Stomach (tissue), 19 donors: Measurements from ENCODE around the gene FAIM2. TPM values are rescaled to one million over a fixed set of nuclear protein-coding genes. Genes with fewer than 3 reads are reported as not detected.

Experiments used
- DNase-seq, 2 donors: peaks; one replicate each; pipeline versions ENCODE4 v3.0.0 to v3.0.0-alpha.2; 2013 to 2019
- H3K27ac ChIP-seq, 5 donors: fragments of 200-600 bp in 4 of 5; sonication (generic) in 4 of 5; one replicate each; pipeline ENCODE4 v1.5.1; 2013 to 2019; ENCODE audit warnings: mild to moderate bottlenecking in 1 of 5, moderate library complexity in 1 of 5
- H3K27me3 ChIP-seq, 3 donors: fragments of 200-600 bp; sonication (generic); one replicate each; pipeline ENCODE4 v1.5.1; 2017 to 2019; ENCODE audit warnings: mixed run types in 1 of 3
- H3K36me3 ChIP-seq, 4 donors: fragments of 200-600 bp; sonication (generic); 1 replicate in 3 of 4; 2 replicates in 1 of 4; pipeline ENCODE4 v1.5.1; 2016 to 2019
- H3K4me1 ChIP-seq, 4 donors: fragments of 200-600 bp; sonication (generic); one replicate each; pipeline ENCODE4 v1.5.1; 2016 to 2019
- H3K4me3 ChIP-seq, 4 donors: fragments of 200-600 bp; sonication (generic) in 3 of 4; one replicate each; pipeline ENCODE4 v1.5.1; 2016 to 2019; ENCODE audit warnings: mild to moderate bottlenecking in 1 of 4
- H3K9me3 ChIP-seq, 4 donors: fragments of 200-600 bp; sonication (generic); one replicate each; pipeline ENCODE4 v1.5.1; 2016 to 2019
- EP300 ChIP-seq: sonication (generic); formaldehyde crosslinking; IDR thresholded peaks from one replicate; pipeline ENCODE4 v1.6.1; 2017; ENCODE audit warnings: antibody characterized with exemption
- POLR2A ChIP-seq, 4 donors: fragments of 450-650 bp; IDR thresholded peaks; one replicate each; pipeline ENCODE4 v1.6.1; 2016; ENCODE audit warnings: antibody characterized with exemption in 4 of 4, control low read depth in 2 of 4, mild to moderate bottlenecking in 1 of 4, moderate library complexity in 1 of 4
- POLR2AphosphoS5 ChIP-seq, 3 donors: sonication (generic); formaldehyde crosslinking; IDR thresholded peaks; one replicate each; pipeline ENCODE4 v1.6.1; 2016; ENCODE audit warnings: antibody characterized with exemption in 3 of 3
- WGBS, 5 donors: extraction: QIAGEN DNeasy Blood & Tissue Kit in 3 of 5; methylation state at CpG; one replicate each; pipeline versions ENCODE4 v1.1.5 to v1.1.7; 2013 to 2018; 5-methylcytosine and 5-hydroxymethylcytosine counted together
- intact Hi-C: fragments of 100-400 bp; cut with DNase I; formaldehyde crosslinking; loops from one replicate; pipeline ENCODE4 v1.15.1; 2023; ENCODE audit warnings: low total_unique reads
- long read RNA-seq, 10 donors: transcript quantifications; one replicate each; lab custom pipeline, GENCODE V29; 2026
- polyA plus RNA-seq, 3 donors: library from polyadenylated mRNA; stranded (reverse); fragments of 200-250 nt; gene quantifications; one replicate each; pipeline ENCODE4 v1.2.3, GENCODE V29; 2013
- total RNA-seq, 5 donors: library from RNA; depleted of rRNA; stranded (reverse); fragments of >200 nt; gene quantifications; one replicate each; pipeline versions ENCODE4 v1.1.0 to v1.2.3, GENCODE V29; 2014 to 2016
- TF ChIP-seq, protein P1 (sequence below), 7 experiments: fragments of 450-650 bp in 4 of 7; fragments of 200-600 bp in 3 of 7; sonication (generic) in 3 of 7; IDR thresholded peaks; one replicate each; pipeline ENCODE4 v1.5.1; 2016 to 2019; ENCODE audit warnings: antibody characterized with exemption in 7 of 7, control low read depth in 2 of 7, mild to moderate bottlenecking in 1 of 7
- donor health status: healthy with polysubstance abuse.
- donor health status: Bipolar disorder and iron deficiency.
- donor health status: healthy.

The FAIM2 gene
- 10 to 100 TPM in 2 of 5 donors, 1 to 10 TPM in 3; 1.2 to 44.6 (median 2.2) TPM for total RNA-seq
- polyA plus RNA-seq = 1 to 10 TPM; 1.1 to 1.8 (median 1.6) TPM
- long read RNA-seq, donor 1, full-length matches to known transcripts = 4 of 4 reads
- long read RNA-seq, donor 1, partial matches to known transcripts = 0 of 4 reads
- long read RNA-seq, donor 1, other reads (novel, unspliced or antisense) = 0 of 4 reads
- long read RNA-seq, donor 2, full-length matches to known transcripts = 2 of 2 reads
- long read RNA-seq, donor 2, partial matches to known transcripts = 0 of 2 reads
- long read RNA-seq, donor 2, other reads (novel, unspliced or antisense) = 0 of 2 reads
- long read RNA-seq, donor 3 = 0 reads
- long read RNA-seq, donor 4 = 0 reads
- long read RNA-seq, donor 5, full-length matches to known transcripts = 3 of 3 reads
- long read RNA-seq, donor 5, partial matches to known transcripts = 0 of 3 reads
- long read RNA-seq, donor 5, other reads (novel, unspliced or antisense) = 0 of 3 reads
- long read RNA-seq, donor 6, full-length matches to known transcripts = 4 of 4 reads
- long read RNA-seq, donor 6, partial matches to known transcripts = 0 of 4 reads
- long read RNA-seq, donor 6, other reads (novel, unspliced or antisense) = 0 of 4 reads
- long read RNA-seq, donor 7, full-length matches to known transcripts = 2 of 2 reads
- long read RNA-seq, donor 7, partial matches to known transcripts = 0 of 2 reads
- long read RNA-seq, donor 7, other reads (novel, unspliced or antisense) = 0 of 2 reads
- long read RNA-seq, donor 8, full-length matches to known transcripts = 2 of 2 reads
- long read RNA-seq, donor 8, partial matches to known transcripts = 0 of 2 reads
- long read RNA-seq, donor 8, other reads (novel, unspliced or antisense) = 0 of 2 reads
- long read RNA-seq, donor 9, partial matches to known transcripts = 0 of 1 reads
- long read RNA-seq, donor 9, other reads (novel, unspliced or antisense) = 0 of 1 reads
- long read RNA-seq, donor 10 = 0 reads

DNA sequence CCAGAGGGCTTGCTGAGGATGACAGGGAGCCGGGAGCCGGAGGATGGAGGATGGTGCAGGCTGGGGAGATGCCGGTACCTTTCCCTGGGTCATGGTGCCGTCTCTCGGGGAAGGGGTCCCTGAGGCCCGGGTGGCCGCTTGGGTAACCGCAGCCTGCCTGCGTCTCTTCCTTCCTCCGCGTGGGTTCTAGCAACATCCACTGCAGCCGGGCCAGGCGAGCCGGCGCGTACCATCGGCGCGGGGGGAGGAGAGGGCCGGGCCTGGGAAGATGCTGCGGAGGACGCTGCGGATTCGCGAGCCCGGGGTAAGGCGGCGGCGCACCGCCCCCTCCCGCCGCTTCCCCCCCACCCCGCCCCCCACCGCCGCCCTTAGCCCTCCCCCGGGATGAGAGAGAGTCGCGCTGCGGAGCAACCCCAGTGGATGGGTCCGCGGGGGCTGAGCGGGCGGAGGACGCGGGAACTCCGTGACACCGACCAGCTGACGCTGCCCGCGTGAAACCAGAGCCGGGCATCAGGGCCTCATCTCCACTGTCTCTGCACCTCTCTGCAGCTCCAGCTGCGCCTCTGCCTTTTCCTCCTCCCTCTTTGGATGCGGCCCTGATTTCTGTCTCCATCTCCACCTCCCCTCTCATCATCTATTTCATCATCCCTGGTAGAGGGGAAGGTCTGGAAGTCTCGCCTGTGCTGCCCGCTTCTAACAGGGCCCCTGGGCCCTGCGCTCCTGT is at the start of gene FAIM2:
TSS of gene FAIM2 (minus strand) at position 201 of the 724 bp plus-strand sequence. CDS start at position 93, 108 bp downstream.
- Histone ChIP-seq H3K27ac (peak within 1 kb of the TSS in 4 of 5 donors; percentile 15 to 64 (median 46)), H3K4me3 (peak within 1 kb of the TSS; percentile 38 to 45 (median 43)), H3K27me3 (peaks cover 0 to 27% (median 7%) of the 10 kb centered on the region in 3 donors), H3K4me1 (peaks cover 0 to 14% (median 9%) of the 10 kb centered on the region in 4 donors), H3K36me3 (no peaks in the 10 kb centered on the region), H3K9me3 (no peaks in the 10 kb centered on the region)
- peak in 1 of 2 donors; percentile 83 for DNase-seq
- intact Hi-C loops = no loop called here
- WGBS, 5 donors = 16 to 30% (median 22%) methylated on average over 25 to 56 of the region's 56 CpGs
- TF ChIP-seq POLR2A (IDR thresholded peaks at IDR 0.05) = no peak
- TF ChIP-seq, protein P1, sequence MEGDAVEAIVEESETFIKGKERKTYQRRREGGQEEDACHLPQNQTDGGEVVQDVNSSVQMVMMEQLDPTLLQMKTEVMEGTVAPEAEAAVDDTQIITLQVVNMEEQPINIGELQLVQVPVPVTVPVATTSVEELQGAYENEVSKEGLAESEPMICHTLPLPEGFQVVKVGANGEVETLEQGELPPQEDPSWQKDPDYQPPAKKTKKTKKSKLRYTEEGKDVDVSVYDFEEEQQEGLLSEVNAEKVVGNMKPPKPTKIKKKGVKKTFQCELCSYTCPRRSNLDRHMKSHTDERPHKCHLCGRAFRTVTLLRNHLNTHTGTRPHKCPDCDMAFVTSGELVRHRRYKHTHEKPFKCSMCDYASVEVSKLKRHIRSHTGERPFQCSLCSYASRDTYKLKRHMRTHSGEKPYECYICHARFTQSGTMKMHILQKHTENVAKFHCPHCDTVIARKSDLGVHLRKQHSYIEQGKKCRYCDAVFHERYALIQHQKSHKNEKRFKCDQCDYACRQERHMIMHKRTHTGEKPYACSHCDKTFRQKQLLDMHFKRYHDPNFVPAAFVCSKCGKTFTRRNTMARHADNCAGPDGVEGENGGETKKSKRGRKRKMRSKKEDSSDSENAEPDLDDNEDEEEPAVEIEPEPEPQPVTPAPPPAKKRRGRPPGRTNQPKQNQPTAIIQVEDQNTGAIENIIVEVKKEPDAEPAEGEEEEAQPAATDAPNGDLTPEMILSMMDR (IDR thresholded peaks at IDR 0.05) = no peak
- no peak for TF ChIP-seq EP300
- no peak for TF ChIP-seq POLR2AphosphoS5 (IDR thresholded peaks at IDR 0.05)

GRCh38 chr12:49953151-49953550 is 49.5 kb upstream of the FAIM2 start:
- no peak overlapping the region for H3K4me3 ChIP-seq
- TF ChIP-seq POLR2AphosphoS5 (IDR thresholded peaks at IDR 0.05) = no peak
- no peak for TF ChIP-seq POLR2A (IDR thresholded peaks at IDR 0.05)
- TF ChIP-seq, protein P1 (IDR thresholded peaks at IDR 0.05) = no peak
- TF ChIP-seq EP300 = no peak
- intact Hi-C loops = no loop called here
- H3K27me3 ChIP-seq = peaks cover 0 to 68% (median 11%) of the 10 kb centered on the region in 3 donors
- 80 to 85% (median 82%) methylated on average over 4 of the region's 4 CpGs for WGBS, 5 donors
- no peak overlapping the region for H3K27ac ChIP-seq
- DNase-seq = no peak
- H3K9me3 ChIP-seq = no peaks in the 10 kb centered on the region
- peaks cover 0 to 19% (median 8%) of the 10 kb centered on the region in 4 donors for H3K4me1 ChIP-seq
- H3K36me3 ChIP-seq = no peaks in the 10 kb centered on the region

DNA sequence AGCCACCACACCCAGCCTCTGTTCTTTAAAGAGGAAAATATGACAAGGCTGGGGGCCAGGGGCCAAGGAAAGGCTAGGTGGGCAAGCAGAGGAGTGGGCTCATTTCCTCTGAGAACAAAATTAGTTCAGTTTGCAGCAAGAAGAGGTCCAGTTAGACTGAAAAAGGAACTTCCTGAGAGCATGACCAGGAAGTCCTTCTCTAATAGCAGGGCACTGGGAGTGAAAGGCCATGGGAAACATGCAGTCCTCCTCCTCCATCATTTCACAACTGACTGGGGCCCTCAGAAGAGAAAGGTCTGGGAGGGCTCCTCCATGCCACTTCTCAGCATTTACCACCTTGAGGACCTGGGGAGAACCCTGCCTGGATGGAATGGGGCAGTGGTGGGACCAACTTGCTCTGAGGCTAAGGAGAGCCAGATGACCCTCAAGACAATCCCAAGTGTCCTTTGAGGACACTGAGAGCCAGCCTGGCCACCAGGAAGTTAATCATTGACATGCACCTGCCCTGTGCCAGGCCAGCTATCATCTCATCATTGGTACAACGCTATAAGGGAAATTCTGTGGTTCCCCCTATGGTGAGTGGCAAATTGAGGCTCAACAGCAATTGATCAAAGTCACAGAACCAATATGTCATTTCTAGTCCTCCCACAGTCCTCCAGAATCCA is 48.8 kb upstream of the FAIM2 start:
- no peak overlapping the region for H3K4me3 ChIP-seq
- intact Hi-C loops = no loop called here
- no peaks in the 10 kb centered on the region for H3K36me3 ChIP-seq
- WGBS, 5 donors = 31 to 48% (median 41%) methylated on average over 1 of the region's 1 CpG
- H3K27me3 ChIP-seq = peaks cover 0 to 62% (median 11%) of the 10 kb centered on the region in 3 donors
- peaks cover 0 to 19% (median 8%) of the 10 kb centered on the region in 4 donors for H3K4me1 ChIP-seq
- no peak for DNase-seq
- no peaks in the 10 kb centered on the region for H3K9me3 ChIP-seq
- H3K27ac ChIP-seq = no peak overlapping the region
- TF ChIP-seq POLR2A (IDR thresholded peaks at IDR 0.05) (no peak), POLR2AphosphoS5 (IDR thresholded peaks at IDR 0.05) (no peak), EP300 (no peak)
- TF ChIP-seq, protein P1 (IDR thresholded peaks at IDR 0.05) = no peak
